WERI-Rb-1 (cell line): ENCODE results near the gene WAC.

Experiments
- DNase-seq: peaks from one replicate; pipeline ENCODE4 v3.0.0-alpha.2; 2020
- H3K27ac ChIP-seq: fragments of 250-450 bp; sonication (Bioruptor Pico); 2 replicates; pipeline ENCODE4 v1.5.1; 2020; ENCODE audit warnings: mild to moderate bottlenecking, moderate library complexity
- H3K27me3 ChIP-seq: fragments of 250-450 bp; sonication (Bioruptor Pico); 2 replicates; pipeline ENCODE4 v1.5.1; 2021; ENCODE audit warnings: mild to moderate bottlenecking, low read depth, moderate library complexity; ENCODE audit not compliant: insufficient read depth, severe bottlenecking
- H3K36me3 ChIP-seq: fragments of 250-450 bp; sonication (Bioruptor Pico); 2 replicates; pipeline ENCODE4 v1.5.1; 2020; ENCODE audit warnings: mild to moderate bottlenecking, moderate library complexity
- H3K4me3 ChIP-seq: 2 replicates; pipeline ENCODE4 v1.5.1; 2011; ENCODE audit warnings: low read depth, mild to moderate bottlenecking, control low read depth, low read length
- H3K9me3 ChIP-seq: fragments of 250-450 bp; sonication (Bioruptor Pico); 2 replicates; pipeline ENCODE4 v1.5.1; 2021; ENCODE audit warnings: mild to moderate bottlenecking, moderate library complexity; ENCODE audit not compliant: severe bottlenecking
- TF ChIP-seq, protein P1 (sequence below): IDR thresholded peaks from 2 replicates; pipeline ENCODE4 v1.5.1; 2011; ENCODE audit warnings: low read depth, mild to moderate bottlenecking, control low read depth, inconsistent platforms, low read length

Gene WAC

DNA sequence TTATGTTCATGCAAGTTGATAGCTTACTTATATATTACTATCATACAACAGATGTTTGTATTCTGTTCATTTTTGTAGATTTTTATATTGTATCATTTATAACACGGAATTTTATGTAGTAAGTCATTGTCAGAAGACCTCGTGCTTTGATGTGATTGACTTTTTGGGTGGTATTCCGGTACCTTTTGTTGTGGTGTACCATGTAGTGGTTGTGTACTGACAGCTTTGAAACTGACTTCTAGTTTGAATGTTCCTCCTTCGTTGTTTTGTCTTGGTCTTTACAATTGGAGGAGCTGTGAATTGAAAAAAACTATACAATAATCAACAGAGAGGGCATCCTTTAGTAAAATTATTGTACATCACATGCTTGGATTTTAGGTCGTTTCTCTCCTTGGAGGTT lies 61.5 kb downstream of the WAC start:
- TF ChIP-seq, protein P1, sequence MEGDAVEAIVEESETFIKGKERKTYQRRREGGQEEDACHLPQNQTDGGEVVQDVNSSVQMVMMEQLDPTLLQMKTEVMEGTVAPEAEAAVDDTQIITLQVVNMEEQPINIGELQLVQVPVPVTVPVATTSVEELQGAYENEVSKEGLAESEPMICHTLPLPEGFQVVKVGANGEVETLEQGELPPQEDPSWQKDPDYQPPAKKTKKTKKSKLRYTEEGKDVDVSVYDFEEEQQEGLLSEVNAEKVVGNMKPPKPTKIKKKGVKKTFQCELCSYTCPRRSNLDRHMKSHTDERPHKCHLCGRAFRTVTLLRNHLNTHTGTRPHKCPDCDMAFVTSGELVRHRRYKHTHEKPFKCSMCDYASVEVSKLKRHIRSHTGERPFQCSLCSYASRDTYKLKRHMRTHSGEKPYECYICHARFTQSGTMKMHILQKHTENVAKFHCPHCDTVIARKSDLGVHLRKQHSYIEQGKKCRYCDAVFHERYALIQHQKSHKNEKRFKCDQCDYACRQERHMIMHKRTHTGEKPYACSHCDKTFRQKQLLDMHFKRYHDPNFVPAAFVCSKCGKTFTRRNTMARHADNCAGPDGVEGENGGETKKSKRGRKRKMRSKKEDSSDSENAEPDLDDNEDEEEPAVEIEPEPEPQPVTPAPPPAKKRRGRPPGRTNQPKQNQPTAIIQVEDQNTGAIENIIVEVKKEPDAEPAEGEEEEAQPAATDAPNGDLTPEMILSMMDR: no peak
- H3K27ac ChIP-seq: no peak overlapping the region
- no peak overlapping the region for H3K4me3 ChIP-seq
- H3K36me3 ChIP-seq: peaks cover 28% of the 10 kb centered on the region
- no peaks in the 10 kb centered on the region for H3K9me3 ChIP-seq
- no peak for DNase-seq
- no peaks in the 10 kb centered on the region for H3K27me3 ChIP-seq

DNA sequence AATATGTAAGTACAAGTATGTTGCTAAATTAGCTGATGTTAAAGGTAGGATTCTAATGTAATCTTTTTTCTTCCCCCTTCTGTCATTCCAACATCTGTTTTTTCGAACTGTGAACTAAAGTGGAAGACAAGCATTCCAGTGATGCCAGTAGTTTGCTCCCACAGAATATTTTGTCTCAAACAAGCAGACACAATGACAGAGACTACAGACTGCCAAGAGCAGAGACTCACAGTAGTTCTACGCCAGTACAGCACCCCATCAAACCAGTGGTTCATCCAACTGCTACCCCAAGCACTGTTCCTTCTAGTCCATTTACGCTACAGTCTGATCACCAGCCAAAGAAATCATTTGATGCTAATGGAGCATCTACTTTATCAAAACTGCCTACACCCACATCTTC lies 62.7 kb downstream of the WAC start:
- Histone ChIP-seq H3K4me3 (no peak overlapping the region), H3K9me3 (no peaks in the 10 kb centered on the region), H3K36me3 (peaks cover 22% of the 10 kb centered on the region), H3K27ac (no peak overlapping the region), H3K27me3 (no peaks in the 10 kb centered on the region)
- TF ChIP-seq, protein P1: no peak
- DNase-seq: no peak

DNA sequence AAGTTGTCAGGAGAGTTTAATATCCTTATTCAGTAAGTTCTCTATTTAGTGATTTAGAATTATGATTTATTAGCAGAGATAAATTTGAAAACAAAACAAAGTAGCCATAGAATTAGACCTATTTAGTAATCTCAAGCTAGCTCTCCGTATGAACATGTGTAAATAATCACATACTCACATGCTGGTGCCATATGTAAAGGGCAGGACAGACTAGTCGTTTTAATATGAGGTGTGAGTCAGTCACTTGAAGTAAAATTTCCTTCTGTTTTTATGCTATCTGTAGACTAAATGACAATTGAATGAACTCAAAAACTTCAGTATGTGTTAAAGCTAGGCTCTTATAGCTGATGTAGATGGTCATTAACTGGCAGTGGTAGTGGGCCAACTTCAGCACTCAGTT lies 67.1 kb downstream of the WAC start:
- no peak for DNase-seq
- no peak overlapping the region for H3K4me3 ChIP-seq
- no peaks in the 10 kb centered on the region for H3K27me3 ChIP-seq
- H3K27ac ChIP-seq: no peak overlapping the region
- TF ChIP-seq, protein P1: no peak
- H3K9me3 ChIP-seq: no peaks in the 10 kb centered on the region
- H3K36me3 ChIP-seq: peaks cover 13% of the 10 kb centered on the region

DNA sequence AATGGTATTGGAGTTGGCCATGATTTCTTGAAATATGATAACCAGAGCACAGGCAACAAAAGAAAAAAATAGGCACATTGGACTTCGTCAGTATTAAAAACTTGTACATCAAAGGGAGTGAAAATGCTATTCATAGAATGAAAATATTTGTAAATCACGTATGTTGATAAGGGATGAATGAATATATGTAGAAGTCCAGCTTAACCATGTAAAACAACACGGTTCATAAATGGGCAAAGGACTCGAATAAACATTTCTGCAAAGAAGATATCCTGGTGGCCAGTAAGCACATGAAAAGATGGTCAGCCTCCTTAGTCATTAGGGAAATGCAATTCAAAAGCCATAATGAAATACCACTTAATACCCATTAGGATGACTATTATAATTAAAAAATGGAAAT lies 68.1 kb downstream of the WAC start:
- DNase-seq: no peak
- TF ChIP-seq, protein P1: no peak
- Histone ChIP-seq H3K4me3 (no peak overlapping the region), H3K27ac (no peak overlapping the region), H3K27me3 (no peaks in the 10 kb centered on the region), H3K9me3 (no peaks in the 10 kb centered on the region), H3K36me3 (peaks cover 9% of the 10 kb centered on the region)

- no peaks in the 10 kb centered on the region for H3K27me3 ChIP-seq
- TF ChIP-seq, protein P1: no peak
- DNase-seq: no peak
- peaks cover 13% of the 10 kb centered on the region for H3K36me3 ChIP-seq
- no peaks in the 10 kb centered on the region for H3K9me3 ChIP-seq
- H3K4me3 ChIP-seq: no peak overlapping the region
- no peak overlapping the region for H3K27ac ChIP-seq
Observed at GRCh38 chr10:28604567-28605536, 71.9 kb downstream of the WAC start.
